HG03108 (cell line): ENCODE data around the gene MRPL24.
"Not testable (repeated sequence)": the region's sequence is repeated elsewhere in the genome, so short reads cannot be mapped to it uniquely, and the experiment has no call there.

Experiments
- ATAC-seq: cut with Tn5 transposase; IDR thresholded peaks from one replicate; pipeline ENCODE4 v1.9.1; 2021; ENCODE audit warnings: moderate library complexity; ENCODE audit not compliant: unreplicated experiment

MRPL24 gene

GRCh38 chr1:156740741-156741480 lies at the start of gene MRPL24:
TSS of gene MRPL24 (minus strand) at chr1:156741088. CDS start at chr1:156738704, 2,384 bp downstream.
- peak; percentile 82 for ATAC-seq

GRCh38 chr1:156789621-156790318 lies 48.9 kb upstream of the MRPL24 start:
- ATAC-seq: no peak

GRCh38 chr1:156788136-156788535 lies 47.2 kb upstream of the MRPL24 start:
- ATAC-seq: no peak

- no peak for ATAC-seq
These were observed 45.8 kb upstream of the MRPL24 start for GRCh38 chr1:156786640-156787039.

GRCh38 chr1:156785458-156785857 lies 44.6 kb upstream of the MRPL24 start:
- ATAC-seq: no peak

- ATAC-seq: no peak
These were observed 40.8 kb upstream of the MRPL24 start for GRCh38 chr1:156781585-156782186.

GRCh38 chr1:156777573-156777972 lies 36.7 kb upstream of the MRPL24 start:
- ATAC-seq: no peak

GRCh38 chr1:156776942-156777341 lies 36.1 kb upstream of the MRPL24 start:
- ATAC-seq: no peak

- ATAC-seq: no peak
These were observed 34.9 kb upstream of the MRPL24 start for GRCh38 chr1:156775799-156776198.

GRCh38 chr1:156773607-156774006 lies 32.7 kb upstream of the MRPL24 start:
- ATAC-seq: no peak

GRCh38 chr1:156772728-156773497 lies 32.0 kb upstream of the MRPL24 start:
- no peak for ATAC-seq

- ATAC-seq: no peak
These were observed 31.3 kb upstream of the MRPL24 start for GRCh38 chr1:156772222-156772621.

- no peak for ATAC-seq
These were observed 27.9 kb upstream of the MRPL24 start for GRCh38 chr1:156768610-156769295.

- no peak for ATAC-seq
These were observed 27.2 kb upstream of the MRPL24 start for GRCh38 chr1:156767879-156768604.

GRCh38 chr1:156767101-156767878 lies 26.4 kb upstream of the MRPL24 start, which contains the start of gene PRCC:
TSS of gene PRCC (plus strand) at chr1:156767535. CDS start at chr1:156767772, 237 bp downstream.
- ATAC-seq: peak; percentile 92

GRCh38 chr1:156766298-156767100 lies 25.6 kb upstream of the MRPL24 start:
- ATAC-seq: peak; percentile 2

GRCh38 chr1:156765666-156766065 lies 24.8 kb upstream of the MRPL24 start:
- no peak for ATAC-seq

GRCh38 chr1:156765136-156765535 lies 24.2 kb upstream of the MRPL24 start:
- not testable (repeated sequence) for ATAC-seq
